Measurements from ENCODE around the gene SMPD2. TPM values are rescaled to one million over a fixed set of nuclear protein-coding genes. Genes with fewer than 3 reads are reported as not detected.

SMPD2 gene
- total and polyA plus RNA-seq, 9 of the 15 experiments (the other 6 are each of a cell fraction or from before 2014, with no cell fraction given) = 0.13 to 21.8 (median 18.3) TPM

- 0 out of 2 replicates have a peak, but pooled peaks have one; percentile 40 for TF ChIP-seq ZBTB43 (CRISPR knock-in tag; IDR thresholded peaks at IDR 0.05)
- TF ChIP-seq KAT7 (CRISPR knock-in tag; IDR thresholded peaks at IDR 0.05; ENCODE audit: borderline replicate concordance) = peak; percentile 41; the same call in 1 of the 2 replicates
- TF ChIP-seq GABPB1 (CRISPR knock-in tag; IDR thresholded peaks at IDR 0.05) = peak; percentile 40; the same call in 1 of the 2 replicates
- TF ChIP-seq SMARCA5 (IDR thresholded peaks at IDR 0.05) = 0 out of 2 replicates have a peak, but pooled peaks have one; percentile 34
- no peak for TF ChIP-seq MCM7 (IDR thresholded peaks at IDR 0.05)
- 0 out of 2 replicates have a peak, but pooled peaks have one; percentile 28 for TF ChIP-seq ARID1B (IDR thresholded peaks at IDR 0.05)
- TF ChIP-seq GATA2 (CRISPR knock-in tag; IDR thresholded peaks at IDR 0.05) = peak; percentile 27; the same call in 1 of the 2 replicates
- TF ChIP-seq ZNF431 (CRISPR knock-in tag; IDR thresholded peaks at IDR 0.05) = 0 out of 2 replicates have a peak, but pooled peaks have one; percentile 35
- no peak for TF ChIP-seq RFX5 (IDR thresholded peaks at IDR 0.05; ENCODE audit: low read depth, low read length)
- TF ChIP-seq, protein P1, sequence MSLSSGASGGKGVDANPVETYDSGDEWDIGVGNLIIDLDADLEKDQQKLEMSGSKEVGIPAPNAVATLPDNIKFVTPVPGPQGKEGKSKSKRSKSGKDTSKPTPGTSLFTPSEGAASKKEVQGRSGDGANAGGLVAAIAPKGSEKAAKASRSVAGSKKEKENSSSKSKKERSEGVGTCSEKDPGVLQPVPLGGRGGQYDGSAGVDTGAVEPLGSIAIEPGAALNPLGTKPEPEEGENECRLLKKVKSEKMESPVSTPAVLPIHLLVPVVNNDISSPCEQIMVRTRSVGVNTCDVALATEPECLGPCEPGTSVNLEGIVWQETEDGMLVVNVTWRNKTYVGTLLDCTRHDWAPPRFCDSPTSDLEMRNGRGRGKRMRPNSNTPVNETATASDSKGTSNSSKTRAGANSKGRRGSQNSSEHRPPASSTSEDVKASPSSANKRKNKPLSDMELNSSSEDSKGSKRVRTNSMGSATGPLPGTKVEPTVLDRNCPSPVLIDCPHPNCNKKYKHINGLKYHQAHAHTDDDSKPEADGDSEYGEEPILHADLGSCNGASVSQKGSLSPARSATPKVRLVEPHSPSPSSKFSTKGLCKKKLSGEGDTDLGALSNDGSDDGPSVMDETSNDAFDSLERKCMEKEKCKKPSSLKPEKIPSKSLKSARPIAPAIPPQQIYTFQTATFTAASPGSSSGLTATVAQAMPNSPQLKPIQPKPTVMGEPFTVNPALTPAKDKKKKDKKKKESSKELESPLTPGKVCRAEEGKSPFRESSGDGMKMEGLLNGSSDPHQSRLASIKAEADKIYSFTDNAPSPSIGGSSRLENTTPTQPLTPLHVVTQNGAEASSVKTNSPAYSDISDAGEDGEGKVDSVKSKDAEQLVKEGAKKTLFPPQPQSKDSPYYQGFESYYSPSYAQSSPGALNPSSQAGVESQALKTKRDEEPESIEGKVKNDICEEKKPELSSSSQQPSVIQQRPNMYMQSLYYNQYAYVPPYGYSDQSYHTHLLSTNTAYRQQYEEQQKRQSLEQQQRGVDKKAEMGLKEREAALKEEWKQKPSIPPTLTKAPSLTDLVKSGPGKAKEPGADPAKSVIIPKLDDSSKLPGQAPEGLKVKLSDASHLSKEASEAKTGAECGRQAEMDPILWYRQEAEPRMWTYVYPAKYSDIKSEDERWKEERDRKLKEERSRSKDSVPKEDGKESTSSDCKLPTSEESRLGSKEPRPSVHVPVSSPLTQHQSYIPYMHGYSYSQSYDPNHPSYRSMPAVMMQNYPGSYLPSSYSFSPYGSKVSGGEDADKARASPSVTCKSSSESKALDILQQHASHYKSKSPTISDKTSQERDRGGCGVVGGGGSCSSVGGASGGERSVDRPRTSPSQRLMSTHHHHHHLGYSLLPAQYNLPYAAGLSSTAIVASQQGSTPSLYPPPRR (CRISPR knock-in tag; IDR thresholded peaks at IDR 0.05; ENCODE audit: borderline replicate concordance) = peak; percentile 77; the same call in 1 of the 2 replicates
- TF ChIP-seq MAZ (CRISPR knock-in tag; conservative IDR thresholded peaks at IDR 0.05 in 1 of 2, IDR thresholded peaks at IDR 0.05 in 1 of 2) = peak in 1 of 2 experiments; percentile 17; a peak in 2 of 4 replicates
- no peak for TF ChIP-seq RB1 (IDR thresholded peaks at IDR 0.05; ENCODE audit: low read depth)
- TF ChIP-seq IFI16 (CRISPR knock-in tag; IDR thresholded peaks at IDR 0.05) = no peak
- TF ChIP-seq, protein P2, sequence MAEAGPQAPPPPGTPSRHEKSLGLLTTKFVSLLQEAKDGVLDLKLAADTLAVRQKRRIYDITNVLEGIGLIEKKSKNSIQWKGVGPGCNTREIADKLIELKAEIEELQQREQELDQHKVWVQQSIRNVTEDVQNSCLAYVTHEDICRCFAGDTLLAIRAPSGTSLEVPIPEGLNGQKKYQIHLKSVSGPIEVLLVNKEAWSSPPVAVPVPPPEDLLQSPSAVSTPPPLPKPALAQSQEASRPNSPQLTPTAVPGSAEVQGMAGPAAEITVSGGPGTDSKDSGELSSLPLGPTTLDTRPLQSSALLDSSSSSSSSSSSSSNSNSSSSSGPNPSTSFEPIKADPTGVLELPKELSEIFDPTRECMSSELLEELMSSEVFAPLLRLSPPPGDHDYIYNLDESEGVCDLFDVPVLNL (CRISPR knock-in tag; IDR thresholded peaks at IDR 0.05; ENCODE audit: low read depth) = 0 out of 2 replicates have a peak, but pooled peaks have one; percentile 60
- no peak for TF ChIP-seq KHSRP (IDR thresholded peaks at IDR 0.05)
- peak; percentile 53; the same call in 1 of the 2 replicates for TF ChIP-seq ELF1 (tag; IDR thresholded peaks at IDR 0.05)
- no peak for TF ChIP-seq ZFP36 (IDR thresholded peaks at IDR 0.05; ENCODE audit: low read depth, low read length, partially characterized antibody)
- no peak for TF ChIP-seq RBM34 (IDR thresholded peaks at IDR 0.05; ENCODE audit: borderline replicate concordance, insufficient read depth, low read length)
- peak; percentile 24 to 67 for TF ChIP-seq E2F6 (IDR thresholded peaks at IDR 0.05; ENCODE audit: borderline replicate concordance in 1 of 2, extremely low read depth in 1 of 2, insufficient read depth in 1 of 2, insufficient read length in 1 of 2, low read depth in 1 of 2, low read length in 1 of 2, poor library complexity in 1 of 2, severe bottlenecking in 1 of 2)
Measured at GRCh38 chr6:109441069-109441816, 719 bp downstream of the SMPD2 start (continued).
